ENCODE results near the gene NDUFV1. TPM values are rescaled to one million over a fixed set of nuclear protein-coding genes. Genes with fewer than 3 reads are reported as not detected.

Gene NDUFV1
- total RNA-seq, 1 donor: 158 TPM

- peaks cover 8% of the 10 kb centered on the region for H3K4me1 ChIP-seq (ENCODE audit: insufficient read depth, low read length)
- TF ChIP-seq, protein P1, sequence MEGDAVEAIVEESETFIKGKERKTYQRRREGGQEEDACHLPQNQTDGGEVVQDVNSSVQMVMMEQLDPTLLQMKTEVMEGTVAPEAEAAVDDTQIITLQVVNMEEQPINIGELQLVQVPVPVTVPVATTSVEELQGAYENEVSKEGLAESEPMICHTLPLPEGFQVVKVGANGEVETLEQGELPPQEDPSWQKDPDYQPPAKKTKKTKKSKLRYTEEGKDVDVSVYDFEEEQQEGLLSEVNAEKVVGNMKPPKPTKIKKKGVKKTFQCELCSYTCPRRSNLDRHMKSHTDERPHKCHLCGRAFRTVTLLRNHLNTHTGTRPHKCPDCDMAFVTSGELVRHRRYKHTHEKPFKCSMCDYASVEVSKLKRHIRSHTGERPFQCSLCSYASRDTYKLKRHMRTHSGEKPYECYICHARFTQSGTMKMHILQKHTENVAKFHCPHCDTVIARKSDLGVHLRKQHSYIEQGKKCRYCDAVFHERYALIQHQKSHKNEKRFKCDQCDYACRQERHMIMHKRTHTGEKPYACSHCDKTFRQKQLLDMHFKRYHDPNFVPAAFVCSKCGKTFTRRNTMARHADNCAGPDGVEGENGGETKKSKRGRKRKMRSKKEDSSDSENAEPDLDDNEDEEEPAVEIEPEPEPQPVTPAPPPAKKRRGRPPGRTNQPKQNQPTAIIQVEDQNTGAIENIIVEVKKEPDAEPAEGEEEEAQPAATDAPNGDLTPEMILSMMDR (IDR thresholded peaks at IDR 0.05; ENCODE audit: extremely low read depth, low read depth, low read length): no peak
- DNase-seq (ENCODE audit: insufficient read length, low spot score, missing footprints): peak; percentile 87
- peaks cover 22% of the 10 kb centered on the region for H3K79me2 ChIP-seq (ENCODE audit: insufficient read depth, low read length)
- no peaks in the 10 kb centered on the region for H3K9me3 ChIP-seq (ENCODE audit: low read depth, low read length)
- H4K20me1 ChIP-seq (ENCODE audit: insufficient read depth, low read length): peaks cover 13% of the 10 kb centered on the region
- H2AFZ ChIP-seq (ENCODE audit: low read length): peak overlapping the region; percentile 61
- peak overlapping the region; percentile 89 for H3K4me2 ChIP-seq (ENCODE audit: insufficient read depth, low read length)
- peak overlapping the region; percentile 88 for H3K4me3 ChIP-seq (ENCODE audit: insufficient read depth, low read length)
- H3K36me3 ChIP-seq (ENCODE audit: insufficient read depth, low read length): peaks cover 22% of the 10 kb centered on the region
- peaks cover 24% of the 10 kb centered on the region for H3K27me3 ChIP-seq (ENCODE audit: insufficient read depth, low read length)
- H3K27ac ChIP-seq (ENCODE audit: low read depth, low read length): peak overlapping the region; percentile 72
These were observed 22.4 kb upstream of the NDUFV1 start for GRCh38 chr11:67584205-67584880.

DNA sequence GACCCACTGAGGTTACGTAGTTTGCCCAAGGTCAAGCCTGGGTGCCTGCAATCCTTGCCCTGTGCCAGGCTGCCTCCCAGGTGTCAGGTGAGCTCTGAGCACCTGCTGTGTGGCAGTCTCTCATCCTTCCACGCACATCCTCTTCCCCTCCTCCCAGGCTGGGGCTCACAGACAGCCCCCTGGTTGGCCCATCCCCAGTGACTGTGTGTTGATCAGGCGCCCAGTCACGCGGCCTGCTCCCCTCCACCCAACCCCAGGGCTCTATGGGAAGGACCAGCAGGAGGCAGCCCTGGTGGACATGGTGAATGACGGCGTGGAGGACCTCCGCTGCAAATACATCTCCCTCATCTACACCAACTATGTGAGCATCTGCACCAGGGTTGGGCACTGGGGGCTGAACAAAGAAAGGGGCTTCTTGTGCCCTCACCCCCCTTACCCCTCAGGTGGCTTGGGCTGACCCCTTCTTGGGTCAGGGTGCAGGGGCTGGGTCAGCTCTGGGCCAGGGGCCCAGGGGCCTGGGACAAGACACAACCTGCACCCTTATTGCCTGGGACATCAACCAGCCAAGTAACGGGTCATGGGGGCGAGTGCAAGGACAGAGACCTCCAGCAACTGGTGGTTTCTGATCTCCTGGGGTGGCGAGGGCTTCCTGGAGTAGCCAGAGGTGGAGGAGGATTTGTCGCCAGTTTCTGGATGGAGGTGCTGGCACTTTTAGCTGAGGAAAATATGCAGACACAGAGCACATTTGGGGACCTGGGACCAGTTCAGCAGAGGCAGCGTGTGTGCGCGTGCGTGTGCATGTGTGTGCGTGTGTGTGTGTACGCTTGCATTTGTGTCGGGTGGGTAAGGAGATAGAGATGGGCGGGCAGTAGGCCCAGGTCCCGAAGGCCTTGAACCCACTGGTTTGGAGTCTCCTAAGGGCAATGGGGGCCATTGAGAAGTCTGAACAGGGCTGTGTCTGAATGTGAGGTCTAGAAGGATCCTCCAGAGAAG is 21.6 kb upstream of the NDUFV1 start:
- H2AFZ ChIP-seq (ENCODE audit: low read length): no peak overlapping the region

DNA sequence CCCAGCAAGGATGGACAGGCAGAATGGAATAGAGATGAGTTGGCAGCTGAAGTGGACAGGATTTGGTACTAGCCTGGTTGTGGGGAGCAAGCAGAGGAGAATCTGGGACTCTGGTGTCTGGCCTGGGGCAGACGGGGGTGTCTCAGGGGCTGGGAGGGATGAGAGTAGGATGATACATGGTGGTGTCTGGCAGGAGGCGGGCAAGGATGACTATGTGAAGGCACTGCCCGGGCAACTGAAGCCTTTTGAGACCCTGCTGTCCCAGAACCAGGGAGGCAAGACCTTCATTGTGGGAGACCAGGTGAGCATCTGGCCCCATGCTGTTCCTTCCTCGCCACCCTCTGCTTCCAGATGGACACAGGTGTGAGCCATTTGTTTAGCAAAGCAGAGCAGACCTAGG is 20.8 kb upstream of the NDUFV1 start:
- TF ChIP-seq, protein P1 (IDR thresholded peaks at IDR 0.05; ENCODE audit: extremely low read depth, low read depth, low read length): no peak
- Histone ChIP-seq H4K20me1 (ENCODE audit: insufficient read depth, low read length) (peaks cover 13% of the 10 kb centered on the region), H3K4me2 (ENCODE audit: insufficient read depth, low read length) (no peak overlapping the region), H3K27me3 (ENCODE audit: insufficient read depth, low read length) (peaks cover 12% of the 10 kb centered on the region), H3K4me1 (ENCODE audit: insufficient read depth, low read length) (peaks cover 8% of the 10 kb centered on the region), H3K27ac (ENCODE audit: low read depth, low read length) (no peak overlapping the region), H3K36me3 (ENCODE audit: insufficient read depth, low read length) (peaks cover 22% of the 10 kb centered on the region), H3K4me3 (ENCODE audit: insufficient read depth, low read length) (no peak overlapping the region), H3K9me3 (ENCODE audit: low read depth, low read length) (no peaks in the 10 kb centered on the region), H2AFZ (ENCODE audit: low read length) (no peak overlapping the region), H3K79me2 (ENCODE audit: insufficient read depth, low read length) (peaks cover 22% of the 10 kb centered on the region)
- no peak for DNase-seq (ENCODE audit: insufficient read length, low spot score, missing footprints)

More for the DNA sequence above, 21.6 kb upstream of the NDUFV1 start:
- no peak for DNase-seq (ENCODE audit: insufficient read length, low spot score, missing footprints)
- TF ChIP-seq, protein P1 (IDR thresholded peaks at IDR 0.05; ENCODE audit: extremely low read depth, low read depth, low read length): no peak
- H4K20me1 ChIP-seq (ENCODE audit: insufficient read depth, low read length): peaks cover 13% of the 10 kb centered on the region
- peaks cover 22% of the 10 kb centered on the region for H3K79me2 ChIP-seq (ENCODE audit: insufficient read depth, low read length)
- H3K36me3 ChIP-seq (ENCODE audit: insufficient read depth, low read length): peaks cover 22% of the 10 kb centered on the region
- peak overlapping the region; percentile 88 for H3K4me3 ChIP-seq (ENCODE audit: insufficient read depth, low read length)
- peak overlapping the region; percentile 72 for H3K27ac ChIP-seq (ENCODE audit: low read depth, low read length)
- no peaks in the 10 kb centered on the region for H3K9me3 ChIP-seq (ENCODE audit: low read depth, low read length)
- H3K4me1 ChIP-seq (ENCODE audit: insufficient read depth, low read length): peaks cover 8% of the 10 kb centered on the region
- H3K27me3 ChIP-seq (ENCODE audit: insufficient read depth, low read length): peaks cover 16% of the 10 kb centered on the region
- H3K4me2 ChIP-seq (ENCODE audit: insufficient read depth, low read length): peak overlapping the region; percentile 89
